B cell (primary cell): ENCODE measurements around the gene CUL1. TPM values are rescaled to one million over a fixed set of nuclear protein-coding genes. Genes with fewer than 3 reads are reported as not detected.

Experiments used
- ATAC-seq: fragments of 200-7000 bp; cut with Tn5 transposase; one replicate; pipeline ENCODE4 v1.10.0; 2021; ENCODE audit warnings: low read depth, mild to moderate bottlenecking, moderate number of reproducible peaks, moderate library complexity
- CTCF ChIA-PET: fragments of 350-600 bp; sonication (Branson Sonifier 250); formaldehyde crosslinking; loops from one replicate; lab custom pipeline; 2021; ENCODE audit warnings: antibody characterized with exemption, inconsistent platforms; lab: Charles Lee
- POLR2A ChIA-PET: fragments of 350-600 bp; sonication (Branson Sonifier 250); formaldehyde crosslinking; loops from one replicate; lab custom pipeline; 2021; ENCODE audit warnings: antibody characterized with exemption; lab: Charles Lee
- DNase-seq: peaks from one replicate; pipeline ENCODE4 v3.0.0; 2013
- H2AFZ ChIP-seq: 2 replicates; pipeline ENCODE4 v1.6.1; 2012; ENCODE audit warnings: mild to moderate bottlenecking, low read depth, low read length; ENCODE audit not compliant: insufficient read depth, poor library complexity, severe bottlenecking
- H3K27ac ChIP-seq, 2 donors: 1 replicate in 1 of 2; 2 replicates in 1 of 2; pipeline ENCODE4 v1.5.1; 2012 to 2013; ENCODE audit warnings: low read length in 2 of 2, mild to moderate bottlenecking in 2 of 2, moderate library complexity in 1 of 2
- H3K27me3 ChIP-seq, 4 experiments: fragments of 200-600 bp in 1 of 4; sonication (generic) in 1 of 4; replicated peaks in 1 of 4; 1 replicate in 2 of 4; 2 replicates in 2 of 4; pipeline versions ENCODE4 v1.6.1 to v1.7.0; 2013 to 2016; ENCODE audit warnings: low read length in 3 of 4, mild to moderate bottlenecking in 2 of 4, mixed read lengths in 1 of 4, moderate library complexity in 1 of 4; ENCODE audit not compliant: insufficient read depth in 4 of 4, control insufficient read depth in 3 of 4; ENCODE audit errors: control extremely low read depth in 1 of 4
- H3K36me3 ChIP-seq, 2 experiments: replicated peaks in 1 of 2; 1 replicate in 1 of 2; 2 replicates in 1 of 2; pipeline versions ENCODE4 v1.6.1 to v1.7.1; 2013; ENCODE audit warnings: low read length in 1 of 2; ENCODE audit not compliant: insufficient read depth in 2 of 2, control insufficient read depth in 1 of 2; ENCODE audit errors: control extremely low read depth in 1 of 2, extremely low read depth in 1 of 2
- H3K4me1 ChIP-seq, 2 donors: fragments of 200-600 bp in 1 of 2; sonication (generic) in 1 of 2; 1 replicate in 1 of 2; 2 replicates in 1 of 2; pipeline versions ENCODE4 v1.5.1 to v1.6.1; 2013 to 2017; ENCODE audit warnings: low read length in 2 of 2; ENCODE audit not compliant: control insufficient read depth in 2 of 2, insufficient read depth in 2 of 2
- H3K4me2 ChIP-seq: replicated peaks from 2 replicates; pipeline ENCODE3; 2012; ENCODE audit warnings: mild to moderate bottlenecking, low read depth, low read length; ENCODE audit not compliant: poor library complexity, severe bottlenecking
- H3K4me3 ChIP-seq, 5 experiments: fragments of 200-600 bp in 1 of 5; sonication (generic) in 1 of 5; 1 replicate in 3 of 5; 2 replicates in 2 of 5; pipeline versions ENCODE4 v1.5.1 to v1.7.0; 2011 to 2016; ENCODE audit warnings: low read length in 4 of 5, mild to moderate bottlenecking in 4 of 5, low read depth in 2 of 5, control low read depth in 1 of 5, moderate library complexity in 1 of 5; ENCODE audit not compliant: insufficient read depth in 1 of 5; ENCODE audit errors: control extremely low read depth in 1 of 5, extremely low read depth in 1 of 5
- H3K79me2 ChIP-seq: fragments of 200-600 bp; sonication (generic); one replicate; pipeline ENCODE4 v1.6.0; 2016; ENCODE audit warnings: low read length; ENCODE audit not compliant: control insufficient read depth, insufficient read depth
- H3K9ac ChIP-seq: fragments of 200-600 bp; sonication (generic); 2 replicates; pipeline ENCODE4 v1.6.1; 2017; ENCODE audit warnings: mild to moderate bottlenecking, low read length, moderate library complexity
- H3K9me3 ChIP-seq, 3 donors: one replicate each; pipeline versions ENCODE4 v1.6.1 to v1.7.1; 2013; ENCODE audit warnings: low read length in 2 of 3; ENCODE audit not compliant: control insufficient read depth in 2 of 3, insufficient read depth in 1 of 3; ENCODE audit errors: control extremely low read depth in 1 of 3
- H4K20me1 ChIP-seq: 2 replicates; pipeline ENCODE4 v1.6.0; 2012; ENCODE audit warnings: mild to moderate bottlenecking, low read length; ENCODE audit not compliant: insufficient read depth, control insufficient read depth, poor library complexity, severe bottlenecking
- H3K27ac Mint-ChIP-seq: one replicate; pipeline ENCODE4 v1.8.0; 2021; ENCODE audit warnings: mixed read lengths
- H3K27me3 Mint-ChIP-seq: one replicate; pipeline ENCODE4 v1.8.0; 2021; ENCODE audit warnings: mixed read lengths
- H3K4me1 Mint-ChIP-seq: one replicate; pipeline ENCODE4 v1.8.0; 2021; ENCODE audit warnings: mixed read lengths
- H3K4me3 Mint-ChIP-seq: one replicate; pipeline ENCODE4 v1.8.0; 2021; ENCODE audit warnings: mixed read lengths
- H3K9me3 Mint-ChIP-seq: one replicate; pipeline ENCODE4 v1.8.0; 2022; ENCODE audit warnings: mixed read lengths; ENCODE audit not compliant: insufficient read depth
- CTCF ChIP-seq: fragments of 200-600 bp; IDR thresholded peaks from one replicate; pipeline ENCODE4 v1.8.0; 2022; ENCODE audit warnings: antibody characterized with exemption, mild to moderate bottlenecking
- EZH2 ChIP-seq: IDR thresholded peaks from 2 replicates; pipeline ENCODE4 v1.6.1; 2012; ENCODE audit warnings: borderline replicate concordance, low read depth, mild to moderate bottlenecking, moderate library complexity, low read length; ENCODE audit not compliant: insufficient read depth, poor library complexity, severe bottlenecking
- WGBS: methylation state at CpG from one replicate; pipeline ENCODE4 v1.1.5; 2013; ENCODE audit warnings: missing lambda C conversion rate; ENCODE audit not compliant: insufficient coverage; 5-methylcytosine and 5-hydroxymethylcytosine counted together
- intact Hi-C: fragments of 100-400 bp; cut with micrococcal nuclease; formaldehyde crosslinking; loops from one replicate; pipeline ENCODE4 v1.10.0; 2022
- polyA plus RNA-seq: library from polyadenylated mRNA; depleted of rRNA; stranded (reverse); fragments of >200 nt; gene quantifications from 2 replicates; pipeline ENCODE4 v1.2.3, GENCODE V29; 2012
- total RNA-seq, 2 donors: library from RNA; stranded (reverse); fragments of 120-200 nt in 1 of 2; gene quantifications; 1 replicate in 1 of 2; 2 replicates in 1 of 2; pipeline versions ENCODE4 v1.2.3 to v1.2.4, GENCODE V29; 2013 to 2022

Gene CUL1
- total and polyA plus RNA-seq, 2 donors (not counting 1 experiment from before 2014, with no cell fraction given): 26.9 to 51.1 TPM

- peaks cover 17 to 19% of the 10 kb centered on the region in 2 donors for H3K4me1 ChIP-seq
- intact Hi-C loops: loop anchor here (5.0 to 10.0 kb wide), 4 partner anchors 131 to 396 kb away; partner anchors contain the start of gene ZNF786
- H3K4me3 Mint-ChIP-seq: no peak overlapping the region
- POLR2A ChIA-PET: no interaction called here
- H3K27ac ChIP-seq: no peak overlapping the region
- no peak overlapping the region for H2AFZ ChIP-seq
- no peak overlapping the region for H3K4me3 ChIP-seq
- no peak for TF ChIP-seq CTCF
- no peak for TF ChIP-seq EZH2
- no peak overlapping the region for H3K4me2 ChIP-seq
- no peaks in the 10 kb centered on the region for H3K27me3 Mint-ChIP-seq
- H3K27ac Mint-ChIP-seq: no peak overlapping the region
- H3K79me2 ChIP-seq: peaks cover 15% of the 10 kb centered on the region
- H3K36me3 ChIP-seq: no peaks in the 10 kb centered on the region
- no peak overlapping the region for H3K9ac ChIP-seq
- H4K20me1 ChIP-seq: peaks cover 17% of the 10 kb centered on the region
- no peak for ATAC-seq
- no peaks in the 10 kb centered on the region for H3K9me3 Mint-ChIP-seq
- CTCF ChIA-PET: no interaction called here
- H3K4me1 Mint-ChIP-seq: peaks cover 24% of the 10 kb centered on the region
- no peaks in the 10 kb centered on the region for H3K27me3 ChIP-seq
- WGBS: 90% methylated on average over 3 of the region's 3 CpGs
- DNase-seq: no peak
- no peaks in the 10 kb centered on the region for H3K9me3 ChIP-seq
Observed at GRCh38 chr7:148695953-148696352, 2.8 kb upstream of the CUL1 start.

GRCh38 chr7:148696787-148697186 lies 1.9 kb upstream of the CUL1 start:
- Mint-ChIP-seq H3K27ac (peak overlapping the region; percentile 3), H3K4me1 (peaks cover 32% of the 10 kb centered on the region), H3K4me3 (peak overlapping the region; percentile 23), H3K9me3 (no peaks in the 10 kb centered on the region), H3K27me3 (no peaks in the 10 kb centered on the region)
- no peak for TF ChIP-seq CTCF
- no peak for TF ChIP-seq EZH2
- intact Hi-C loops: loop anchor here (5.0 to 10.0 kb wide), 4 partner anchors 132 to 396 kb away; partner anchors contain the start of gene ZNF786
- no peak for DNase-seq
- H3K79me2 ChIP-seq: peaks cover 24% of the 10 kb centered on the region
- H3K27ac ChIP-seq: no peak overlapping the region
- peaks cover 25% of the 10 kb centered on the region for H4K20me1 ChIP-seq
- H3K4me2 ChIP-seq: no peak overlapping the region
- H3K4me1 ChIP-seq: peaks cover 24 to 27% of the 10 kb centered on the region in 2 donors
- ChIA-PET POLR2A (no interaction called here), CTCF (no interaction called here)
- H3K4me3 ChIP-seq: no peak overlapping the region
- no peaks in the 10 kb centered on the region for H3K27me3 ChIP-seq
- no peaks in the 10 kb centered on the region for H3K36me3 ChIP-seq
- no peak for ATAC-seq
- H3K9ac ChIP-seq: no peak overlapping the region
- 98% methylated on average over 5 of the region's 5 CpGs for WGBS
- peak overlapping the region; percentile 83 for H2AFZ ChIP-seq
- no peaks in the 10 kb centered on the region for H3K9me3 ChIP-seq
